NCI-H128 (cell line): ENCODE data around the gene NFYC.
"Not testable (repeated sequence)": the region's sequence is repeated elsewhere in the genome, so short reads cannot be mapped to it uniquely, and the experiment has no call there.

ENCODE experiments used
- DNase-seq: peaks from one replicate; lab custom pipeline; 2025; ENCODE audit not compliant: unreplicated experiment; lab: John Stamatoyannopoulos, UW

Gene NFYC

DNA sequence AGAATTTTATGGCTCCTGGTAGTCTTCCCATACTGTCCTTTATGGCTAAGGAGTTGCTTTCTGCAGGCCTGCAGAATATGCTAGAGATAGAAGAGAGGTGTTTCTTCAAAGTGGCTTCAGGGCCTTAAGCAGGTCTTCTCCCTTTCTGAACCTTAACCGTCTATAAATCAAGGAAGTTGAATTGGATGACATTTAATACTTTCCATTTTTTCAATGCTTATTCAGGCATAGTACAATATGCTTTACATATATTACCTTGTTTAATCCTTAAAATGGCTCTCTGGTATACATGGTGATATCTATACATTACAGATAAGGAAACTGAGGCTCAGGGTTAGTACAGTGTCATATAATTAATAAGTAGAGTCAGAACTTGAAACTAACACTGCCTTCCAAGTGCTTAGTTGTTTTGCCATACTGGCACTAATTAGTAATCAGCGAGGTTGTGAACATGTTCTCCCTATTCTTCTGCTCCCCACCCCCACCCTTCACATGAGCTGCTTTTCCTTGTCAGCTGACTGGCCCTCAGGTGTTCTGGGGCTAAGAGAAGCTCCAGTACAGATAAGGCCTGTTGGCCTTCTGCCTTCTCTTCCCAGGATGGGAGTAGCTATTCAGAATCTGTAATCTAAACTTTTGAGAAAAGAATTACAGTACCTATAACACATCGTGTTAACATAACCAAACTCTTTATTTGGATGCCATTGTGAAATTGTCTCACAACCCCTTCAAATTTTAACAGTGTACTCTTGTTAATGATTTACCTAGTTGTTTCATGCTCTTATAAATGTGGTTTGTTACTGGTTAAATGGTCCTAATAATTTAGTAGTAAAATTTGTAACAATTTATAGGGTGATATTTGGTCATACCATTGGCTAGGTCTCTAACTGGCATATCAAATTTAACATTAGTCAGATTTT, 13.6 kb downstream of the NFYC start:
- DNase-seq = no peak

GRCh38 chr1:40706626-40707025, 15.1 kb downstream of the NFYC start:
- DNase-seq = no peak

DNA sequence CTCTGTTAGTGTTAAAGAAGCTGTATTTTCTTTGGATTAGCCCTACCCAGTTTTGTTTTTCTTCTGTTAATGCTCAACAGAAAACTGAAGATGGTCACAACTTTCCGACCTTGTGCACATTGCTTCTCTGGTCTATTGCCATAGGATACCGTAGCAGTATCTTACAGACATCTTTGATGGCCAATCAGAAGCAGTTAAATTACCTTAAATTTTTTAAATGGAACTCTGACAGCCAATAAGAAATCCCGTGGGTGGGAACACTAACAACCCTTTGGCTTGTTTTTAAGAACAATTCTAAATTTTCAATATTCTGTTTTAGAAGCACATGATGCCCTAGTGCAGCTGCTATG, 17.2 kb downstream of the NFYC start:
- DNase-seq = no peak

DNA sequence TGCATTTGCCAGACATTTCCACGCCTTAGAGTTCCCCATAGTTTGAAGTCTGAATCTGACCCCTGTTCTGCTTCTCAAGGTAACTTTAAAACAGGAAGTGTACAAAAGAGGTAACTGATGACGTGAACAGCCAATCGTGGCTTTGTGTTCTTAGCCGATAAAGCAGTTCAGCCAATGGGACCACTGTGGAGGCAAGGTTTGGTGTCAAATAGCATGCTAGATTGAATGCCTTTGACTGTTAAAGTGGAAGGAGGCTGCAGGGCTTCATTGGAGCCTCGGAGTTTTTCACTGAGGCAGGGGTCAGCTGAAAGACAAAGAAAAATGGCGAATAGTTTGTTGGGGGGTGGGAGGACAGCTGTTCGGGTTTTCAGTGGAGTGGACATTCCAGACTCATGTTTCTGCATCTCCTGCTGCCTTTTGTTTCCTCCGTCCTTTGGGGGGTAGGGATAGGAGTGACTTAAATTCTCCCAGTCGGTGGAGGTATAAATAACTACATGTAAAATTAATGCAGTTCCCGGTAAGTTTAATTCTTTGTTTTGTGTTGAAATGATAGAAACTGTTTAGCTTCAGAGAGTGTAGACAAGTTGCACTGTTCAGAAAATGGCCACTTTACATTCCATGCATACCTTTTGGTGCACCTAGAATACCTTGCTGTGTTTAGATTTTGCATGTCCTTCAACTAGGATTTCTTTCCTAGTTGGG, 17.7 kb downstream of the NFYC start:
- peak; percentile 85 for DNase-seq

DNA sequence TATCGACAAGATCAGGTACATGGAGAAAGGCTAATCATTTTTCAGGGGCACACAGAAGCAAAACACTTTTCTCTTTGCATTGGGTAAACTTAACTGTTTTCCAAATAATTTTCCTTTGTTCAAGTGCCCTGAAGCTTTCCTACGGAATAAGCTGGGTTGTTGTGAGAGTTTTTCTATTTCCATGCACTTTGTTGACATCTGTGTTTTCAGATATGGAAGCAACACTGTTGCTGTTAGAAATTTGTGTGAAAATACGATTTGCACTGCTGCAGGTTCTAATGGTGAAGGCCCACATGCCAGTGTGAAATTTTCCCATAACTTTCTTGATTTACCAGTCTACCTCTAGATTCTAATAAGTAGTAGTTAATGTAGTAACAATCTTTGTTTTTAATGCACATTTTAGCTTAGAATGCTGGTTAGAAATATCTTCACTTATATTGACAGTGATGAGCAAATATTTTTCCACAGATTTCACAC, 18.3 kb downstream of the NFYC start:
- no peak for DNase-seq

GRCh38 chr1:40710581-40711315, 19.2 kb downstream of the NFYC start:
- no peak for DNase-seq

- DNase-seq = no peak
These were observed 20.2 kb downstream of the NFYC start for GRCh38 chr1:40711465-40712404.

- DNase-seq = no peak
These were observed 21.0 kb downstream of the NFYC start for GRCh38 chr1:40712405-40712944.

- no peak for DNase-seq
These were observed 21.5 kb downstream of the NFYC start for GRCh38 chr1:40712997-40713396.

DNA sequence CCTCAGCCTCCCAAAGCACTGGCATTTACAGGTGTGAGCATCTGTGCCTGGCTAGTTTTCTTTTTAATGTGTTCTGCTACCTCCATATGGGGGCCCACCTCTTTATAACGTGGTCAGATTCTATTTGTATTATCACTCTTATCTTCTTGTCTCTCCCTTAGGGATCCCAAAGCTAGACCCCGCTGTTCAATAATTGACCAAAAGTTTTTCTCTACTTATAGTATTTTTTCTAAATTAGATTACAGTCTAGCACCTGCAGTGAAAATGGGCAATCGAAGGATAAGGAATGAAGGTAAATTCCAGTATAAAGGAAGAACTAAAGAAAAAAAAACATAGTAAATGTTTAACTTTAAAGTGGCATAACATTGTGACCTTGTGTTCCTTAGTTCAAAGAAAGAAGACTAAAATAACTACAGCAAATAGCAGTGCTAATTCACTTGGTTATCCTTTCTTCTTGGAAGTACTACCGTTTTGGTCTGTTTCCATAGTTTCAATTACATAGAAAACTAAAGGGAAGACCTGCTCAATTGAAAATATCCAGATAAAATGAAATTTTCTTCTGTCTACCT, 24.1 kb downstream of the NFYC start:
- no peak for DNase-seq

GRCh38 chr1:40717065-40717464, 25.6 kb downstream of the NFYC start:
- DNase-seq = no peak

- no peak for DNase-seq
These were observed 26.5 kb downstream of the NFYC start for GRCh38 chr1:40717955-40718354.

DNA sequence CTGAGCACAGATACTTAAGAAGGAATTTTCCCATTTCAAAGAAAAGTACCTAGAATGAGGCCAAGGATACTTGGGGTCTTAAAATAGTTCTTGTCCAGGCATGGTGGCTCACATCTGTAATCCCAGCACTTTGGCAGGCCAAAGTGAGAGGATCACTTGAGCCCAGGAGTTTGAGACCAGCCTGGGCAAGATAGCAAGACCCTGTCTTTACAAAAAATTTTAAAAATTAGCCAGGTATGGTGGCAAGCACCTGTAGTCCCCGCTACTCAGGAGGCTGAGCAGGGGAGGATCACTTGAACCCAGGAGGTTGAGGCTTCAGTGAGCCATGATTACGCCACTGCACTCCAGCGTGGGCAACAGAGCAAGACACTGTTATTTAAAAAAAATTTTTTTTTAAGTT, 29.0 kb downstream of the NFYC start:
- no peak for DNase-seq

DNA sequence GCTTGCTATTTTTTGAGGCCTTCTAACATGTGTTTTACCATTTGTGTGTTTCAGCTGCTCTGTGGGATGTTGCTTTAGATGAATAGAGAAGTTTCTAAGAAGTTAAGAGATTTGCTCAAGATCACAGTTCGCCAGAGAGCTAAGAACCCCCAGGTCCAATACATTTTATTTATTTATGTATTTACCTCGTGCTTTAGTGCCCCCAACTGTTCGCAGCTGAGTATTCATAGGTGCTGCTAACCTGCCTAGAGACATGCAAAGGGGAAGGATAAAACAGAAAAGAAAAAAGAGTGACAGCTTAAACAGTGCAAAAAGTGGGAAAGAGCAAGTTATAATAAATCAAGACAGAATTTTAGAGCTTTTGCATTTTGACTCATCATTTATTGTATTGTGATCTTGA, 31.1 kb downstream of the NFYC start:
- no peak for DNase-seq

DNA sequence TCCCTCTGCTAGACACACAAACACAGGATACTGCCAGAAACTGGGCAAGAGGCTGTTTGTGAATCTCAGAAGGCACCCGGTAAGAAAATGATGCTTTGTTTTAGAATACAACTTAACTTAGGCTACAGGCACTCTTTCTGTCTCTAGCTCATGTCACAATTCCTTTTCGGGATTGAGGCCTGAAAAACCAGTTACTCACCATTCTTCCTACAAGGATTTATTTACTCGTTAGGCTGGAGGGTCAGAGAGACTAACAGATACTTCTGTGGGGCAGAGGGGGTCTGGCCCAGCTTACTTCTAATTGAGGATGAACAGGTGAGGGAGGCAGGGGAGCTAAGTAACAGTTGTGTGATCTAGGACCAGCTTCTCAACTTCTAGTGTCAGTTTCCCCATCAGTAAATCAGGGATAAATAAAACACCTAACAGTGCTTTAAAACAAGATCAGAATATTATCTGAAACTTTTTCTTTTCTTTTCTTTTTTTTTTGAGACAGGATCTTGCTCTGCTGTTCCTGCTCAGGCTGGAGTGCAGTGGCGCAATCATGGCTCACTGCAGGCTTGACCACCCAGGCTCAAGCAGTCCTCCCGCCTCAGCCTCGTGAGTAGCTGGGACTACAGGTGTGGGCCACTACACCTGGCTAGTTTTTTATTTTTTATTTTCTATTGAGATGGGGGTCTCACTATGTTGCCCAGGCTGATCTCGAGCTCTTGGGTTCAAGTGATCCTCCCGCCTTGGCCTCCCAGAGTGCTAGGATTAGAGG, 31.9 kb downstream of the NFYC start:
- no peak for DNase-seq

GRCh38 chr1:40727662-40728061, 36.2 kb downstream of the NFYC start:
- DNase-seq = not testable (repeated sequence)

GRCh38 chr1:40729316-40729862, 37.9 kb downstream of the NFYC start:
- not testable (repeated sequence) for DNase-seq

GRCh38 chr1:40732756-40733301, 41.3 kb downstream of the NFYC start:
- DNase-seq = no peak
